ENCODE data around the gene NHLH1.

GRCh38 chr1:160342526-160342925 lies 24.3 kb upstream of the NHLH1 start:
- no peak for TF ChIP-seq MAX (CRISPR knock-in tag; IDR thresholded peaks at IDR 0.05)
- no peak for TF ChIP-seq CTCF (IDR thresholded peaks at IDR 0.05)
- no peak for TF ChIP-seq NFYB (CRISPR knock-in tag; conservative IDR thresholded peaks at IDR 0.05; ENCODE audit: low read depth)
- no peak for TF ChIP-seq HMGA2 (CRISPR knock-in tag; IDR thresholded peaks at IDR 0.05)
- no peak for TF ChIP-seq IRF2 (CRISPR knock-in tag; IDR thresholded peaks at IDR 0.05; ENCODE audit: borderline replicate concordance, low read depth)
- TF ChIP-seq AFF4 (CRISPR knock-in tag; IDR thresholded peaks at IDR 0.05; ENCODE audit: borderline replicate concordance): no peak

All from WTC11 (cell line).